ENCODE data around the gene DVL3. TPM values are rescaled to one million over a fixed set of nuclear protein-coding genes. Genes with fewer than 3 reads are reported as not detected.

Gene DVL3
- total RNA-seq, 3 donors from 2014 or later: 63.3 to 104 (median 69.1) TPM

DNA sequence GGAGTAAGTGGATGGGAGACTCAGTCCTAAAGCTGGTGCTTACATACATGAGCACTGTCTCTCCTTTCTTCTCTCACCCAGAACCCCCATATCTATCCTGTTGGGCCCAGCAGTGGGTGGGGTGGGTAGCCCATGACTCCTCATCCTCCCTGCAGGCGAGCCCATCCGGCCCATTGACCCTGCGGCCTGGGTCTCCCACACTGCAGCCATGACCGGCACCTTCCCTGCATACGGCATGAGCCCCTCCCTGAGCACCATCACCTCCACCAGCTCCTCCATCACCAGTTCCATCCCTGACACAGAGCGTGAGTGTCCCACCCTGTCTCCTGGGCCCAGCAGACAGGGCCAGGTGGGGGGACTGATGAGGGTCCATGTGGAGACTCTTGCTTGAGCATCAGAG lies 11.5 kb downstream of the DVL3 start:
- ATAC-seq: no peak
- no peaks in the 10 kb centered on the region for H3K9me3 ChIP-seq
- intact Hi-C loops (cut with DNase I, micrococcal nuclease): no loop called here
- TF ChIP-seq CTCF (IDR thresholded peaks at IDR 0.05): no peak
- no peak for DNase-seq
- no peaks in the 10 kb centered on the region for H3K36me3 ChIP-seq (ENCODE audit: low read depth)
- H3K4me3 ChIP-seq: no peak overlapping the region
- H3K4me1 ChIP-seq (ENCODE audit: low read depth): no peaks in the 10 kb centered on the region

GRCh38 chr3:184167786-184168185 lies 12.6 kb downstream of the DVL3 start:
- intact Hi-C loops (cut with DNase I, micrococcal nuclease): no loop called here
- ATAC-seq: no peak

GRCh38 chr3:184168363-184169120 lies 13.4 kb downstream of the DVL3 start:
- intact Hi-C loops (cut with DNase I, micrococcal nuclease): no loop called here
- no peak for DNase-seq
- no peaks in the 10 kb centered on the region for H3K9me3 ChIP-seq
- no peak overlapping the region for H3K4me3 ChIP-seq
- no peak for TF ChIP-seq CTCF (IDR thresholded peaks at IDR 0.05)
- no peaks in the 10 kb centered on the region for H3K4me1 ChIP-seq (ENCODE audit: low read depth)
- no peak for ATAC-seq
- no peaks in the 10 kb centered on the region for H3K36me3 ChIP-seq (ENCODE audit: low read depth)

More at GRCh38 chr3:184167786-184168185, 12.6 kb downstream of the DVL3 start:
- TF ChIP-seq CTCF (IDR thresholded peaks at IDR 0.05): no peak
- Histone ChIP-seq H3K4me1 (ENCODE audit: low read depth) (no peaks in the 10 kb centered on the region), H3K9me3 (no peaks in the 10 kb centered on the region), H3K36me3 (ENCODE audit: low read depth) (no peaks in the 10 kb centered on the region), H3K4me3 (no peak overlapping the region)
- no peak for DNase-seq

GRCh38 chr3:184169896-184170875 lies 15.0 kb downstream of the DVL3 start:
- ATAC-seq: no peak
- Histone ChIP-seq H3K36me3 (ENCODE audit: low read depth) (no peaks in the 10 kb centered on the region), H3K4me1 (ENCODE audit: low read depth) (no peaks in the 10 kb centered on the region), H3K4me3 (no peak overlapping the region), H3K9me3 (no peaks in the 10 kb centered on the region)
- DNase-seq: no peak
- intact Hi-C loops (cut with DNase I, micrococcal nuclease): no loop called here
- TF ChIP-seq CTCF (IDR thresholded peaks at IDR 0.05): no peak

DNA sequence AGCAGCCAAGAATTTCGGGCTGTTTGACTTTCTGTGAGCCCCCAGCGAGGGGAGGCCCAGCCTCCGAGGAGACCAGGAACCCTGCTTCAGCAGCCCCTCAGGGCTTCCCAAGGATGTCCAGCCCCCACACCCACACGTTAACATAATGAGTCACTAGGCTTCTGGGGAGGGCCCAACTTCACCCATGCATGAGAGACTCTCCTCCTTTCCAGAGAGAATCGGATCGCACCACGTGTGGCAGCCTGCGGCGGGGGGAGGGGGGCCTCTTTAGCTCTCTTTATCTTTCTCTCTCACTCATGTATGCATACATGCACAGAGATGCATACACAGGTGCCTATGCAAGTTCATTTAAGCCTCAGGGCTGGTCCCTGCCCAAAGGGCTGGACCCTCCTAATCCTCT lies 16.4 kb downstream of the DVL3 start:
- H3K36me3 ChIP-seq (ENCODE audit: low read depth): no peaks in the 10 kb centered on the region
- DNase-seq (no peak), ATAC-seq (no peak)
- no peaks in the 10 kb centered on the region for H3K9me3 ChIP-seq
- H3K4me1 ChIP-seq (ENCODE audit: low read depth): peaks cover 8% of the 10 kb centered on the region
- no peak for TF ChIP-seq CTCF (IDR thresholded peaks at IDR 0.05)
- intact Hi-C loops (cut with DNase I, micrococcal nuclease): no loop called here
- no peak overlapping the region for H3K4me3 ChIP-seq
